ENCODE results near the gene SAE1.

SAE1 gene

GRCh38 chr19:47225746-47226425 lies 95.3 kb downstream of the SAE1 start:
- DNase-seq: no peak

- no peak for DNase-seq
Measured at GRCh38 chr19:47226426-47227351, 96.1 kb downstream of the SAE1 start.

GRCh38 chr19:47227352-47228167 lies 96.9 kb downstream of the SAE1 start:
- no peak for DNase-seq

- DNase-seq: no peak
Measured at GRCh38 chr19:47228168-47228936, 97.7 kb downstream of the SAE1 start.

- DNase-seq: no peak
Measured at GRCh38 chr19:47228937-47229675, 98.5 kb downstream of the SAE1 start.

GRCh38 chr19:47229676-47230053 lies 99.0 kb downstream of the SAE1 start:
- no peak for DNase-seq

GRCh38 chr19:47230054-47230920 lies 99.7 kb downstream of the SAE1 start:
- no peak for DNase-seq

GRCh38 chr19:47230921-47231214 lies 100.2 kb downstream of the SAE1 start, which contains the start of gene BBC3:
Gene BBC3, minus strand, starts transcription at chr19:47231199. Its CDS starts 2,768 bp downstream, at chr19:47228431.
- DNase-seq: no peak

- DNase-seq: no peak
Measured at GRCh38 chr19:47231215-47232054, 100.8 kb downstream of the SAE1 start.

GRCh38 chr19:47232422-47233211 lies 102.0 kb downstream of the SAE1 start:
- no peak for DNase-seq

GRCh38 chr19:47236072-47236675 lies 105.5 kb downstream of the SAE1 start:
- DNase-seq: no peak

GRCh38 chr19:47239152-47239551 lies 108.5 kb downstream of the SAE1 start:
- no peak for DNase-seq

GRCh38 chr19:47239610-47240296 lies 109.1 kb downstream of the SAE1 start:
- DNase-seq: no peak

- no peak for DNase-seq
Measured at GRCh38 chr19:47240556-47240955, 109.9 kb downstream of the SAE1 start.

- DNase-seq: no peak
Measured at GRCh38 chr19:47240996-47241918, 110.6 kb downstream of the SAE1 start.

- DNase-seq: no peak
Measured at GRCh38 chr19:47241919-47242577, 111.4 kb downstream of the SAE1 start.
